Mesendoderm (in vitro differentiated cells): ENCODE data around the gene CHMP2B. TPM values are rescaled to one million over a fixed set of nuclear protein-coding genes. Genes with fewer than 3 reads are reported as not detected.
"Not testable (repeated sequence)": the region's sequence is repeated elsewhere in the genome, so short reads cannot be mapped to it uniquely, and the experiment has no call there.

Source experiments
- DNase-seq: peaks from one replicate; pipeline ENCODE4 v3.0.0; 2013
- H2AK5ac ChIP-seq: 2 replicates; pipeline ENCODE4 v1.6.1; 2013; ENCODE audit warnings: low read length, inconsistent platforms
- H2BK120ac ChIP-seq: 2 replicates; pipeline ENCODE4 v1.6.1; 2013; ENCODE audit warnings: low read depth, mild to moderate bottlenecking, low read length, moderate library complexity, mixed read lengths
- H2BK15ac ChIP-seq: replicated peaks from 2 replicates; pipeline ENCODE4 v1.6.1; 2013; ENCODE audit warnings: low read depth, mild to moderate bottlenecking, moderate library complexity
- H2BK5ac ChIP-seq: 2 replicates; pipeline ENCODE4 v1.6.1; 2013; ENCODE audit warnings: low read length, inconsistent platforms
- H3K18ac ChIP-seq: 2 replicates; pipeline ENCODE4 v1.6.1; 2013; ENCODE audit warnings: mild to moderate bottlenecking, low read length, mixed read lengths
- H3K23ac ChIP-seq: one replicate; pipeline ENCODE4 v1.6.1; 2013; ENCODE audit warnings: low read length
- H3K27ac ChIP-seq: 2 replicates; pipeline ENCODE4 v1.5.1; 2013; ENCODE audit warnings: low read depth, mild to moderate bottlenecking, inconsistent platforms, low read length, moderate library complexity
- H3K27me3 ChIP-seq: 2 replicates; pipeline ENCODE4 v1.6.1; 2013; ENCODE audit warnings: low read length, control low read depth, mild to moderate bottlenecking, inconsistent platforms; ENCODE audit not compliant: insufficient read depth, poor library complexity
- H3K36me3 ChIP-seq: 2 replicates; pipeline ENCODE4 v1.6.1; 2013; ENCODE audit warnings: low read length, inconsistent platforms; ENCODE audit not compliant: control insufficient read depth, insufficient read depth
- H3K4ac ChIP-seq: one replicate; pipeline ENCODE4 v1.6.1; 2013; ENCODE audit warnings: low read depth, mild to moderate bottlenecking, low read length, moderate library complexity
- H3K4me1 ChIP-seq: 2 replicates; pipeline ENCODE4 v1.6.1; 2013; ENCODE audit warnings: low read depth, low read length, inconsistent platforms; ENCODE audit not compliant: control insufficient read depth
- H3K4me2 ChIP-seq: 2 replicates; pipeline ENCODE4 v1.6.1; 2013; ENCODE audit warnings: low read length
- H3K4me3 ChIP-seq: 2 replicates; pipeline ENCODE4 v1.5.1; 2013; ENCODE audit warnings: mild to moderate bottlenecking, low read length
- H3K56ac ChIP-seq: one replicate; pipeline ENCODE4 v1.6.1; 2013; ENCODE audit warnings: low read length
- H3K79me1 ChIP-seq: 2 replicates; pipeline ENCODE4 v1.6.1; 2013; ENCODE audit warnings: low read length, inconsistent platforms
- H3K79me2 ChIP-seq: 2 replicates; pipeline ENCODE4 v1.6.1; 2013; ENCODE audit warnings: mild to moderate bottlenecking, low read length; ENCODE audit not compliant: control insufficient read depth, insufficient read depth
- H3K9ac ChIP-seq: 2 replicates; pipeline ENCODE4 v1.6.1; 2013; ENCODE audit warnings: low read length, inconsistent platforms
- H4K5ac ChIP-seq: one replicate; pipeline ENCODE4 v1.6.1; 2013; ENCODE audit warnings: low read length
- H4K8ac ChIP-seq: one replicate; pipeline ENCODE4 v1.6.1; 2013; ENCODE audit warnings: low read depth, mild to moderate bottlenecking, control low read depth, low read length, moderate library complexity
- WGBS: extraction: QIAGEN DNeasy Blood & Tissue Kit; methylation state at CpG from one replicate; pipeline ENCODE4 v1.1.7; 2013; ENCODE audit warnings: low lambda C conversion rate, missing lambda C conversion rate; ENCODE audit not compliant: insufficient coverage; ENCODE audit errors: extremely low coverage; 5-methylcytosine and 5-hydroxymethylcytosine counted together
- small RNA-seq: library from polyadenylated mRNA; stranded (forward); fragments of <200 nt; extraction: miRNeasy Mini kit (QIAGEN cat#:217004); gene quantifications from one replicate; pipeline ENCODE3, GENCODE V24; 2013; ENCODE audit not compliant: insufficient read depth

The CHMP2B gene

DNA sequence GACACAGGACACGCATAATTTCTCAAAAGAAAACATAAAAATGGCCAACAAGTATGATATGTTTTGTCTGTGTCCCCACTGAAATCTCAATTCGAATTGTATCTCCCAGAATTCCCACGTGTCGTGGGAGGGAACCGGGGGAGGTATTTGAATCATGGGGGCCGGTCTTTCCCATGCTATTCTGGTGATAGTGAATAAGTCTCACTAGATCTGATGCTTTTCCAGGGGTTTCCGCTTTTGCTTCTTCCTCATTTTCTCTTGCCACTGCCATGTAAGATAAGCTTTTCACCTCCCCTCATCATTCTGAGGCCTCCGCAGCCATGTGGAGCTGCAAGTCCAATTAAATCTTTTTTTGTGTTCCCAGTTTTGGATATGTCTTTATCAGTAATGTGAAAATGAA is 61.3 kb downstream of the CHMP2B start:
- Histone ChIP-seq H3K27ac (no peak overlapping the region), H3K18ac (no peak overlapping the region), H3K4me2 (no peak overlapping the region), H3K4me1 (no peaks in the 10 kb centered on the region), H3K56ac (no peak overlapping the region), H2BK15ac (no peak overlapping the region), H3K27me3 (no peaks in the 10 kb centered on the region), H3K4ac (no peak overlapping the region), H3K79me1 (no peaks in the 10 kb centered on the region), H3K4me3 (no peak overlapping the region), H2AK5ac (no peak overlapping the region), H2BK120ac (no peak overlapping the region), H4K5ac (no peak overlapping the region), H4K8ac (no peak overlapping the region), H3K36me3 (no peaks in the 10 kb centered on the region), H3K79me2 (no peaks in the 10 kb centered on the region), H3K23ac (no peak overlapping the region), H3K9ac (no peak overlapping the region), H2BK5ac (no peak overlapping the region)
- no CpG with 5 or more reads among the region's 8 CpGs for WGBS
- no peak for DNase-seq

DNA sequence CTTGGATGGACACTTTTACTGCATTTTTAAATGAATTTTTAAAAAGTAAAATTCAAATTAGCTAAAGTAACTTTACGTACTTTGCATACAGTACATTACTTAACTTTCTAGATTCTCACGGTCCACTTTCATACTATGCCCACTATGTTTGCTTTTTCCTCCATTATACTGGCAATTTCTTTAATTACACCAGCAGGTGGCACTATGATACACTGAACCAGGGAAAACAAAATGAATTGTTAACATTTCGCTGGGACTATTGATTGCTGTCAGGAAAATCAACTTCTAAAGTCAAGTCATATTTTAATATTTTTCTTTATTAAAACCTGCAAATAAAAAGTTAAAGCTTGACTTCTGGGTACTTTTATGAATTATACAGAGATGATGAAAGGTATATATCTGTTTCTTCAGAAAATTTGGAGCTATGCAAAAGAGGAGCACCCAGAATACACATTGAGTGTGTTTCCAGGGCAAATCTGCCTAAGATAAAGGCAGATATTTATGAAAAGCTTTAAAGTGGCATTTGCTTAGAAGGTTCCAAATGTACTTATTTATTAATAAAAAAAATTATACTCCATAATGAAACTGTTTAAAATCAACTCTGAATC is 71.1 kb downstream of the CHMP2B start:
- Histone ChIP-seq H3K18ac (no peak overlapping the region), H2BK5ac (no peak overlapping the region), H2BK120ac (no peak overlapping the region), H3K23ac (no peak overlapping the region), H4K5ac (no peak overlapping the region), H3K4me1 (no peaks in the 10 kb centered on the region), H4K8ac (no peak overlapping the region), H3K79me2 (no peaks in the 10 kb centered on the region), H3K27ac (no peak overlapping the region), H3K27me3 (no peaks in the 10 kb centered on the region), H2AK5ac (no peak overlapping the region), H3K79me1 (no peaks in the 10 kb centered on the region), H3K9ac (no peak overlapping the region), H3K4me3 (no peak overlapping the region), H3K56ac (no peak overlapping the region), H3K4ac (no peak overlapping the region), H3K36me3 (no peaks in the 10 kb centered on the region), H3K4me2 (no peak overlapping the region), H2BK15ac (no peak overlapping the region)
- no CpG with 5 or more reads among the region's 3 CpGs for WGBS
- peak; percentile 47 for DNase-seq

DNA sequence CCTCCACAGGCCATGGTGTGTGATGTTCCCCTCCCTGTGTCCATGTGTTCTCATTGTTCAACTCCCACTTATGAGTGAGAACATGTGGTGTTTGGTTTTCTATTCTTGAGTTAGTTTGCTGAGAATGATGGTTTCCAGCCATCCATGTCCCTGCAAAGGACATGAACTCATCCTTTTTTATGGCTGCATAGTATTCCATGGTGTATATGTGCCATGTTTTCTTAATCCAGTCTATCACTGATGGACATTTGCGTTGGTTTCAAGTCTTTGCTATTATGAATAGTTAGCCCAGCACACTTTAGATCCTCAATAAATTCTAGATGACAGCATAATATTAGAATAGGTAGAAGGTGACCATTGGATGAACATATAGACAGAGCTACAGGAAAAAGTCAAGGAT is 77.9 kb downstream of the CHMP2B start:
- H3K79me1 ChIP-seq, H4K5ac ChIP-seq, H3K4me3 ChIP-seq, H3K27ac ChIP-seq, H3K56ac ChIP-seq, H2BK120ac ChIP-seq, H3K4me2 ChIP-seq, H3K18ac ChIP-seq, DNase-seq, H3K79me2 ChIP-seq, H3K9ac ChIP-seq, H2AK5ac ChIP-seq, H3K4me1 ChIP-seq, H4K8ac ChIP-seq, H3K27me3 ChIP-seq, H2BK5ac ChIP-seq, H3K23ac ChIP-seq, H2BK15ac ChIP-seq, H3K4ac ChIP-seq, H3K36me3 ChIP-seq: not testable (repeated sequence)
- WGBS: no CpG with 5 or more reads among the region's 1 CpG

Small RNA genes lying within 50 kb of the gene (small RNA-seq; reads per million reads assigned to genes)
- gene MIR4795: not detected
